NCI-H1417 (cell line): ENCODE measurements around the gene ALDOA.
"Not testable (repeated sequence)": the region's sequence is repeated elsewhere in the genome, so short reads cannot be mapped to it uniquely, and the experiment has no call there.

Experiments used
- DNase-seq, 3 experiments: peaks; one replicate each; lab custom pipeline; 2025; lab: John Stamatoyannopoulos, UW

ALDOA gene

DNA sequence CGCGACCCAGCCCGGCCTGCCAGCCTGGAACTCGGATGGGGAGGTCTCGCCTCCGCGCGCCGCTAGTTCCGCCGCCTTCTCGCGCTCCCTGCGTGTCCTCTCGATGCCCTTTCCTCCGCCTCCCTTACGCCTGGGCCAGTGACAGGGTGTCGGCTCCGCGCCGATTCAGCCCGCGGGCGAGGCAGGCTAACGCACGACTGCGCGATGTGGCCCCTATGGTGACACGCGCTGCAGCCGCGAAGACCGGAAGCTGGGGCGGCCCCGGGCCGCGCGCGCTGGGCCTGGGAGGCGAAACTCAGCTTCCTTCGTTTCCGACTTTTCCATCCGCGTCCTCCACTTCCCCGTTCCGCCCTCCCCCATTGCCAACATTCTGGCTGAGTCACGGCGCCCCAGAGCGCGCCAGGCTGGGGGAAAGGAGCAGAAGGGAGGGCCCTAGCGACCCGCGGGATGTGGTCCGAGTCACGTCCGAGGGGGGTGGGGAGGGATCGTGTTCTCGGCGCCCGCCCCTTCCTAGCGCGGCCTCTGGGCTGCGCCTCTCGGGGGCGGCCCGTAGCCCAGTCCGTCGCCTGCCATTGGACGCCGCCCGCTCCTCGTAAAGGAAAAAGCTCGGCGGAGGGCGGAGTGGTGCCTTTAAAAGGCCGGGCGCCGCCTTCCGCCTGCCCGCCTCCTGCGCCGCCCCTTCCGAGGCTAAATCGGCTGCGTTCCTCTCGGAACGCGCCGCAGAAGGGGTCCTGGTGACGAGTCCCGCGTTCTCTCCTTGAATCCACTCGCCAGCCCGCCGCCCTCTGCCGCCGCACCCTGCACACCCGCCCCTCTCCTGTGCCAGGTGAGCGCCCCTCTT lies at the start of gene ALDOA:
ALDOA (plus strand) TSS at position 659 of the 841 bp plus-strand sequence. CDS start 1,138 bp downstream, outside the sequence.
- peak; percentile 91 to 98 (median 98) for DNase-seq

DNA sequence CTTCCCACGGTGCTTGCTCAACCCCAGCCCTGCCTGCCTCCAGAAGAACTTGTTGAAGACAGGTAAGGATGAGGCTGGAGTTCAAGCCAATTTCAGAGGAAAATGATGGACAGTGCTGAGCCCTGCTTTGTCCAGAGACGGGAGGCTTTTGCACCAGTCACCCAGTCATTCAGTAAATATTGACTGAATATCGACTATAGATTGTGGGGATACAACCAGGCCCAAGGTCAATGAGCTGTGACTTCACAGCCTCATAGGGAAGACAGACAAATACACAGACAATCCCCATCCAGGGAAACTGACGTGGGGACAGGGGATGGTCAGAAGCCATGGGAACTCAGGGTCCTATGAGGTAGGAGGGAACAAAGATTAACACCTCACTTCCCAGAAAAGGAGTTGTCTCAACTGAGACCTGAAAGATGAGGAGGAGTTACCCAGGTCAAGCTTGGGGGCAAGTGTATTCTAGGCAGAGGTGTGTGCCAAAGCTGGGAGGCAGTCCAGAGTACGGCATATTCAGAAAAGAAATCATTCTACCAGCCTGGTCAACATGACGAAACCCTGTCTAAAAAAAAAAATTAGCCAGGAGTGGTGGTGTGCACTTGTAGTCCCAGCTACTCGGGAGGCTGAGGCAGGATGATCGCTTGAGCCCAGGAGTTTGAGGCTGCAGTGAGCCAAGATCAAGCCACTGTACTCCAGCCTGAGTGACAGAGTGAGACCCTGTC lies 48.8 kb upstream of the ALDOA start:
- DNase-seq, result no peak

DNA sequence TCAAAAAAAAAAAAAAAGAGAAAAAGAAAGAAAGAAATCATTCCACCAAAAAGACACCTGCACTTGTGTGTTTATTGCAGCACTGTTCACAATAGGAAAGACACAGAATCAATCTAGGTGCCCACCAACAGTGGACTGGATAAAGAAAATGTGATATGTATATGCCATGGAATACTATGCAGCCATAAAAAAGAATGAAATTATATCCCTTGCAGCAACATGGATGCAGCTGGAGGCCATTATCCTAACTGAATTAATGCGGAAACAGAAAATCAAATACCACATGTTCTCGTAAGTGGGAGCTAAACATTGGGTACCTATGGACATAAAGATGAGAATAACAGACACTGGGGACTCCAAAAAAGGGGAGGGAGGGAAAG lies 48.3 kb upstream of the ALDOA start:
- DNase-seq, result no peak

DNA sequence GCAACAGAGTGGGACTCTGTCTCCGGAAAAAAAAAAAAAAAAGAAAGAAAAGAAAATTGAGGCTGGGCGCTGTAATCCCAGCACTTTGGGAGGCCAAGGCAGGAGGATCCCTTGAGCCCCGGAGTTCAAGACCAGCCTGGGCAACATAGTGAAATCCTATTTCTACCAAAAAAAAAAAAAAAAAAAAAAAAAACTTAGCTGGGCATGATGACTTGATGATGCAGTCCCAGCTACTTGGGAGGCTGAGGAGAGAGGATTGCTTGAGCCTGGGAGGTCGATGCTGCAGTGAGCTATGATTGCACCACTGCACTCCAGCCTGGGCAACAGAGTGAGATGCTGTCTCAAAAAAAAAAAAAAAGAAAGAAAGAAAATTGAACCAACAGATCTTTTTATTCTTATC lies 47.6 kb upstream of the ALDOA start:
- DNase-seq, result not testable (repeated sequence)

DNA sequence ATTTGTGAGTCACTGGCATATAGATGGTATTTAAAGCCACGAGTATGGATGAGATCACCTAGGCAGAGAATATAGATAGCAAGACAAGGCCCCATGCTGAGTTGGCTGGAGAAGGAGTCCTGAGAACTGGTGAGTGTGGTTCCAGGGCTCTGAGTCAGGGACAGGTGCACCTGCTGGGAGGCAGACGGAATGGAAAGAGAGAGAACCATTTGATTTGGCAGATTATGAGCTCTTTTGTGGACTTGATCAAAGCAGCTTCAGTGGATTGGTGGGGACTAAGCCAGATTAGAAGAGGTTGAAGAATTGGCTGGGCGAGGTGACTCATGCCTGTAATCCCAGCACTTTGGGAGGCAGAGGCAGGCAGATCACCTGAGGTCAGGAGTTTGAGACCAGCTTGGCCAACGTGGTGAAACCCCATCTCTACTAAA lies 46.8 kb upstream of the ALDOA start:
- no peak for DNase-seq

DNA sequence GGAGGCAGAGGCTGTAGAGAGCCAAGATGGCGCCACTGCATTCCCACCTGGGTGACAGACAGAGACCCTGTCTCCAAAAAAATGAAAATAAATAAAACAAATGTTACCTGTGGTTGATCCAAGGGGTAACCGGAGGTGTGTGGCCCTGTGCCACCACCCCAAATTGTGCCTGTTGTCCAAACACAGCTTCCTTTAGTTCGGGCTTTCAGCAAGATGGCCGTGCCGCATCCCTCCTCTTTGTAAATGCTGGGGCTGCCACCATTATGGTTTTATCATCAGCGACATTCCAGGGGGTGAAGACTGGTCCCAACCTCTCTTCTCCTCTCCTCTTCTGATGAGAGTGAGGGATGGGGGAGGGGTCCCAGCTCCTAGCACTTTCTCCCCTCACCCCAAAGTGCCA lies 42.7 kb upstream of the ALDOA start, which contains the start of gene C16orf92:
C16orf92 (plus strand) TSS at position 312 of the 400 bp plus-strand sequence. CDS start 143 bp downstream, outside the sequence.
- DNase-seq, result no peak

DNA sequence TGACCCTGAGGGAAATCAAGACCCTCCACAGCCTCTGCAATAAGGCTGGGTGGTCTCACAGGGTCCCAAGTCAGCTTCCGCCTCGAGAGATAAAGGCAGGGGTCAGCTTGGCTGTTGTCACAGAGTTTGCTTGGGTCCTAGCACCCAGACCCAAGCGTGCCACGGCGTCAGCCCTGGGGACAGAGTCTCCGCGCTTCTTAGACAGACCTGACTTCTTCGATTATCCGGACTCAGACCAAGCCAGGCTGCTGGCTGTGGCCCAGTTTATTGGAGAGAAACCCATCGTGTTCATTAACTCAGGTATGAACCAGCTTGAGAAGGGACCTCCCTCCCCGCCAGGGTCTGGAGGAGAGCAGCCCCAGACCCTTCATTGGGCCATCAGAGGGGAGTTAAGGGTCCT lies 42.0 kb upstream of the ALDOA start:
- DNase-seq, result no peak

DNA sequence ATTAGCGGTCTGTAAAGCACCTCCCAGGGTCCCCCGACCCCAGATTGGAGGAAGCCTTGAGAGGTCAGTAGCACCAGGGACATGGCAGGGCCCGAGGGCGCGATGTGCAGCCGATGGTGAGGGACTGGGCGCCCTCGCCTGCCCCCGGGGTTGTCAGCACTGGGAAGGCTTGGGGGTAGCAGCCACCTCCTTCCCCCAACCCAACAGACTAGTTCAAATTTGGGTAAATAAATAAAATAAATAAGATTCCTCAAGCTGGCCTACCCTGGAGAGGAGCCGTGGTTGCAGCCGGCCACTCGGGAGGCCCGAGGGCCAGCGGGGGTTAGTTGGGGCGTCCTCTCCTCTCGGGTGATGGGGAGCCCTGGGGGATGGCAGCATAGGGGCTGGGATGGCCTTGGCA lies 41.1 kb upstream of the ALDOA start:
- no peak for DNase-seq

DNA sequence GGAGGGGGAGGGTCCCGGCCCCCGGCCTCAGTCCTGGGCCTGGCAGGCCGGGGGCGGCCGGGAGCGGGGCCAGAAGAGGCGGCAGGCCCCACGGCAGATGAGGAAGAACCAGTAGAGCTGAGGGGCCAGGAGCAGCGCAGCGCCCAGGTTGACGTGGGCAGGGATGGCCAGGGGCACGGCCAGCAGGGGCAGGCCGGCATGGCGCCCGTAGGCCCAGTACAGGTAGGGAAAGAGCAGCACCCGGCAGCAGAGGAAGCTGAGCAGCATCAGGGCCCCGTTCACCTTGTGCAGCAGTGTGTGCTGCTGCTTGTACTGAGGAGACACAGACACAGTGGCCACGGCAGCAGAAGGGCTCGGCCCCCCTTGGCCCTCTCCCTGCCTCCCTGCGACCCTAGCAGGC lies 40.4 kb upstream of the ALDOA start:
- DNase-seq, result no peak

DNA sequence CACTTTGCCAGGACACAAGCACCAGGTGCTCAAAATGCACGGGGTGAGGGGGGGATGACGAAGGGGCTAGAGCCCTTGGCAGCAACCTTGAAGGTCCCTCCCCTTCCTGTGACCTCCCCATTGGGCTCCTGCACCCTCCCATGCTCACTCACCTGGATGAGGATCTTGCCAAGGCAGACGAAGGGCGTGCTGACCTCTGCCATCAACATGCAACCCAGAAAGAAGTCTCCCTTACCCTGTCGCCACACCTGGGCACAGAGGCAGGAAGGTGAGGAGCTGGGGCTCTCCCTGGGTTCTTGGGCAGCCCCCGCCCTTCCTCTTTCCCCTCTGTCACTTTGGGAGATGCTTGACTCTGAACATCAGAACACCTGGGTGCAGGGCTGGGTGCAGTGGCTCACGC lies 40.0 kb upstream of the ALDOA start:
- no peak for DNase-seq

DNA sequence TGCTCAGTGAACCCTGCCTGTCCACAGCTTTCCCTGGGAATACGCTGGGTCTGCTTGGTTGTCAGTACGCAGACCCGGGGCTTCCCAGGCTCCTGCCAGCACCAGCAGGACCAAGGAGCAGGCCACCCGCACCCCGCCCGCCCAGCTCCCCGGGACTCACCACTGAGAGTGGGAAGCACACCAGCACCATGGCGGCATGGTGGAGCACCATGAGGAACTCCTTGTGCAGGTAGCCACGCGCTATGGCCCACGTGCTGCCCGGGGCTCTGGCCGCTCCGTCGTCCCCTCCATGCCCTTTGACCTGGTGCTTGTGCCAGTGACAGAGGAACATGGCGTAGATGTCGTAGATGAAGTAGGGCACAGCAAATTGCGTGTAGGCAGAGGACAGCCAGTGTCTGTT lies 39.1 kb upstream of the ALDOA start:
- DNase-seq, result no peak

DNA sequence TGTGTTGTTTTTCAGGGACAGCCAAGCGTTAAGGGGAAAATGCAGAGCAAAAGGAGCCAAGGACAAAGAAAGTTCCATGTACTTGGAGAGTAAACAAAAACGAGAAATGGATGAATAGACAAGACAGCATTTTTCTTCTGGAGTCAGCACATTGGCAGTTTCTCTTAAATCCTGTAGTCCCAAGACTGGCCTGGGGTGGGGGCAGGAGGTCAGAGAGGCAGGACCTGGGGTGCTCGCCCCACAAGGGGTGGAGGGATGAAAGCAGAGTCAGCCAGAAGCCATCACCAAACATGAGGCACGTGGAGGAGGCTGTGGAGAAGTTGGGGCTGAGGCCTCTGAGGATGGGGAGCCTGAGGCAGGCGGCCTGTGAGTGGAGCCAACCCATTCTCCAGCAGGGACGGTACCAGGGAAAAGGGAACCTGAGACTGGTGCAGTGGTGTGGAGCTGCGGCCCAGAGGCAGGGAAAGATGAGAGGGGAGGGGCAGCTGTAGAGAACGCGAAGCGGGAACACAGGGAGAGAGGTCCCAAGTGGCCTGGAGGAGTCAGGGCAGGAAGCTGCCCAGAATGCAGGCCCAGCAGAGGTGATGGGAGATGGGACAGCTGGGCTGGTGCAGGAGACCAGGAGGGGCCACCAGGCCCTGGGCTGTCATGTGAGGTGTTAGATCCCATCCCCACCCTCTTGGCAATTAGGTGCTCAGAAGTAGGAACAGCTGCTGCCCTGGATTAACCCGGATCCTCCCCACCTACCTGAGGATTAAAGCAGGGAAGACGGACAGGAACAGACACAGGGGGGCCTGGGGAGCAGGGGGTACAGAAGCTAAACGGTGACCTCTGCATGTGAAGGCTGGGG lies 37.7 kb upstream of the ALDOA start:
- DNase-seq, result no peak

DNA sequence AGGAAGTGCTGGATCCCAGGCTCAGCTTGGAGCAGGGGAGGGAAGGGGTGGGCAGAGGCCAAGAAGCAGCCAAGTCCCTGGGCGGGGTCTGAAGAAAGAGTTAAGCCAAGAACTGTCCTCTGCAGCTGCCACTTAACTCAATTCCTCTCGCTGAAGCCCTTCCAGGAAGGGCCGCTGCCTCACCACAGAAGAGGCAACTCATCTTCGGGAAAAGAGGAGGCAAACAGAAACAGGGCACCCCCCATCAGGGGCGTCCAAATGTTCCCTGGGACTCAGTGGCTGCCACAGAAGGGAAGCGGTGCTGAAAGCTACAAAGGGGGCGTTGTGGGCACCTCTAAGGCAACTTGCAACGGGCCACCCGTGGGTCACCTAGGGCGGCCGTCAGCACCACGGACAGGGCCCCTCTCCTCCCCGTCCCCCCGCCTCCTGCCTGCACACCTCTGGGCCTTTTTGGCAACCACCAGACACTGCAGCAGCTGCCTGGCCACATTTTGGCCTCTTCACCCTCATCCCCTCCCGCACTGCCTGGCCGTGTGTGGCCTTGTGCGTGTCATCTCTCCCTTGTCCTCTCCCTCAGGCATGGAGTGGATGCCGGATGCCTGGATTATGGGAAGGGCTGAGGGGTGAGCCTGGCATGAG lies 37.0 kb upstream of the ALDOA start:
- DNase-seq, result no peak

DNA sequence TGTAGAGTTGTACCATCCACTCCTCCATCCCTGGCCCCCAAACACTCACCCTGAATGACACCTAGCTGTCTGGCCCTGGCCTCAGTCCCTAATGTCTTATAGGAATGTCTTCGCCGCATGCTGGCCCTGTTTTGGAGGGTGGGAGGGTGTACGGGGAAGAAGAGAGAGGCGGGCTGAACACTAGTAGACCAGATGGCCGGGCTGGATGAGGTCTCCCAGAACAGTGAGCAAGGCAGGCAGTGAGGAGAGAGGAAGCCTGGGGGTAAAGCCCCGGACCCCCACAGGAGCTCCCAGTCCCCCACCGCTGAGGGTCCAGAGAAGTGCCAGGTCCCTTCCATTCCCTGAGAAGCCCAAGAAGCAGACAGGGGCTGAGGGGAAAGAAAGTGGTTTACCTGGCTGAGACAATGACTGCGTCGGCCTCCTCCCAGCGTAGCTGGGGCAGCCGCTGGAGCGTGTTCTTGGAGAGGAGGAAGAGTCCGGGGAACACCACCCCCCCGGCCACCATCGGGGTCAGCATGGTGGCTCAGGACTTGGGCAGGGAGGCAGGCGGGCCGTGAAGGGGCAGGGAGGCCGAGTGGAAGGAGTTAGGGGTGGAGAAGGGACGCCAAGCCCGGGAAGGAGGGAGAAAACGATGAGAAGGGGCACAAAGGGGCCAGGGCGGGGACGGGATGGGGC lies 35.4 kb upstream of the ALDOA start:
- peak in 2 of 3 experiments; percentile 37 to 41 for DNase-seq

DNA sequence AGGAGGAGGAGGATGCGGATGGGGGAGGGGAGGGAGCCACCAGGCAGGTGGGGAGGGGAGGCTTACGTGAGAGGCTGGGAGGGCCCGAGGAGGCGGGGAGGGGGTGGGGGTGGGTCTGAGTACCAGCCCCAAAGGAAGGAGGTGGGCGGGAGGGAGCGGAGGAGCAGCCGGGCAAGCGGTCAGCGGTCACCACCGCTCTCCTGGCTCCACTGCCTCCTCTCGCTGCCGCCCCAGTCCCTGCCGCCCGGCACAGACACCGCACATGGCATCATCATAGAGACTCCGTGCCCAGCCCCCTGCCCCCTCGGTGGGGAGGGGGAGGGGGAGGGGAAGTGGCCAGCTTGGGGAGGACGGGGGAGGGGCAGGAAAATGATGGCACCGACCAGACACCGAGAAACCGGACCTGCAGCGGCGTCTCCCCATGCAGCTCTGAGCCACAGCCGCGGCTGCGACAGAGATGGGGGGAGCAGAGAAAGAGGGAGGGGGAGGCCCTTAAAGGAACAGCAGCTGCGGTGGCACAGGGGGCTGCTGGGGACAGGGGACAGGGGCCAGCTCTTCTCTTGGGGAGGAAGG lies 34.6 kb upstream of the ALDOA start, which contains the start of gene TLCD3B:
TLCD3B (minus strand) TSS at position 431 of the 573 bp plus-strand sequence. CDS start 744 bp downstream, outside the sequence.
- peak in 2 of 3 experiments; percentile 55 to 81 for DNase-seq

DNA sequence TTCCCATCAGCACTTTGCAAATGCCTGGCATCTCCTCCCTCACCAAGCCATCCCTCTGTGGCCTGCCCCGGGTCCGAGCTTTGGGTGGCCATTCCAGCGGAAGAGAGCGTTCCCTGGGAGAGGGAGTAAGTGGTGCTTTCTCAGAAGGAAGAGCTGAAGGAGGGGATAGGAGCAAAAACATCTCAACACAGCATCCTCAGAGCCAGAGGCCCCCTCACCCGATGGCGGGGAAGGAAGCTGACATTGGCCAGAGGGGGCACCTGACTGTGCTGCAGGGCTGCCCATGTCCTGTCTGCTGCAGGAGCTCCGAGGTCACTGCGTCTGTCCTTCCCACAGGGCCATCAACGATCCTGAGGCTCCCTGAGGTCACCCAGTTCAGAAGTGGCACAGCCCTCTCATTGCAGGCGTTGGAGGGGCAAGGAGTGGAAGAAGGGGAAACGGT lies 34.1 kb upstream of the ALDOA start:
- peak in 2 of 3 experiments; percentile 29 to 46 for DNase-seq

DNA sequence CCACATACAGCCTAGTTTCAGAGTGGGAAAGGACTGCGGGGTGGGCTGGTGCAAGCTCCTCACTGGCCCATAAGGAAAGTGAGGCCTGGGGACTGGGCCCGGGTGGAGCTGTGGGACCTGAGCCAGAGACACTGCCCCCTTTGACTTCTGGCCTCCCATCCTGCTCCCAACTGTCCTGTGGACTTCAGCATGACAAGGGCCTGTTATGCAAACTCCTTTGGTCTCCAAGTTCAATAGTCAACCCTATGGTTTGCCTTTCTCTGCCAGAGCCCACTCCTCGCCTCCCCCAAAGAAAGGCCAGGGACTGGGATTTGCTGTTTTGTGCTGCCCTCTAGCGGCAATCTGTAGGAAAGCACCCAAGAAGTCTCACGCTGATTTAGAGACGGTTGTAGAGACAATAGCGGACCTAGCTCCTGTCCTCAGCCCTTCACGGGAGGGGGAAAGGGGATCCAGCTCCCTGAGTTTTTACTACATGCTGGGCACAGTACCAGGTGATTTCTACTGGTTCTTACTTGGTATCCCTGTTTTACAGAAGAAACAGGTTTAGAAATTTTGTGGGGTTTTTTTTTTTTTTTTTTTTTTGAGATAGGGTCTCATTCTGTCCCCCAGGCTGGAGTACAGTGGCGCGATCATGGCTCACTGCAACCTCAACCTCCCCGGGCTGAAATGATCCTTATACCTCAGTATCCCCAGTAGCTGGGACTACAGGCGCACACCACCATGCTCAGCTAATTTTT lies 33.3 kb upstream of the ALDOA start:
- DNase-seq, result peak; percentile 70 to 90 (median 71)

DNA sequence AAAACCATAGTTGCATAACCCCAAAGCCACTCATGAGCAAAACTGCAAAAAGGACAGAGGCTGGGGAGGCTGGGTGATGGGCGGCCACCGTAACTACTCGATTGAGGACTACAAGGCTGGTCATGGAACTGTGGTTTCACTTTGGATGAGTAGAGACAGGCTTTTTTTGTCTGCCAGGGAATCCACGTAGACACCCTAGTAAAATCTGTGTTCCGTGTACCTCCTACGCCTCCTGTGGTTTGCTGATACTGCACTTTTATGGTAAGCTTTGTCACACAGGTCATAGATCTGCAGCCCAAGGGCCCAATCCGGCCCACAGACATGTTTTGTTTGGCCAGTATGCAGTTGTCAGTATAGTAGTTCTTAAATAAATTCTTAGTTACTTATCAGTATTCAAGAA lies 32.3 kb upstream of the ALDOA start:
- no peak for DNase-seq

DNA sequence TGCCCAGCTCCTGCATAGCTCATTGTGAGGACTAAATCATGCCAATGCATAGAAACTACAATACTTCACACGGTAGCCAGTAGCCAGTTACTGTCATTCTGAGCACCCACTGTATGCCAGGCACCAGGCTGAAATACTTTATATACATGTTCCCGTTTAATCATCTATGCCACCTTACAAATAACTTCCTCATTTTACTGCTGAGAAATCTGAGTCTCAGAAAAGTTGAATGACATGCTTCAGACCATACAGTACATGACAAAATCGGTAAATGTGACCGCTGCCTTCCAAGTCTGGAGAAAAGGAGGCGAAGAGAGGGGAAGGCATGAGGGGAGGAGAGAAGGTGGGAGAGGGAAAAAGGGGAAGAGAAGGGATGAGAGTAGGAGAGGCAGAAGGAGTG lies 25.3 kb upstream of the ALDOA start:
- no peak for DNase-seq

DNA sequence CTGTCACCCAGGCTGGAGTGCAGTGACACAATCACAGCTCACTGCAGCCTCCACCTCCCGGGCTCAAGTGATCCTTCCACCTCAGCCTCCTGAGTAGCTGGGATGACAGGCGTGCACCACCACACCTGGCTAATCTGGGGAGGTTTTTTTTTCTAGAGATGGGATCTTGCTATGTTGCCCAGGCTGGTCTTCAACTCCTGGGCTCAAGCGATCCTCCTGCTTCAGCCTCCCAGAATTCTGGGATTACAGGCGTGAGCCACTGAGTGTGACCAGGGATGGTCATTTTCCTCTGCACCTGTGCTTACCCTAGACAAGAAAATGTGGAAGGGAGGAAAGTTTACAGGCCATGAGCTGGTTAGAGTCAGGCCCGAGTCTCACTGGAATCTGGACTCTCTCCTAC lies 24.9 kb upstream of the ALDOA start:
- DNase-seq, result not testable (repeated sequence)
